HG03469 (cell line): ENCODE results near the gene RPL37.
"Not testable (repeated sequence)": the region's sequence is repeated elsewhere in the genome, so short reads cannot be mapped to it uniquely, and the experiment has no call there.

Source experiments
- ATAC-seq: cut with Tn5 transposase; IDR thresholded peaks from one replicate; pipeline ENCODE4 v1.9.1; 2021; ENCODE audit warnings: mild to moderate bottlenecking, moderate library complexity, moderate number of reproducible peaks; ENCODE audit not compliant: unreplicated experiment

The RPL37 gene

DNA sequence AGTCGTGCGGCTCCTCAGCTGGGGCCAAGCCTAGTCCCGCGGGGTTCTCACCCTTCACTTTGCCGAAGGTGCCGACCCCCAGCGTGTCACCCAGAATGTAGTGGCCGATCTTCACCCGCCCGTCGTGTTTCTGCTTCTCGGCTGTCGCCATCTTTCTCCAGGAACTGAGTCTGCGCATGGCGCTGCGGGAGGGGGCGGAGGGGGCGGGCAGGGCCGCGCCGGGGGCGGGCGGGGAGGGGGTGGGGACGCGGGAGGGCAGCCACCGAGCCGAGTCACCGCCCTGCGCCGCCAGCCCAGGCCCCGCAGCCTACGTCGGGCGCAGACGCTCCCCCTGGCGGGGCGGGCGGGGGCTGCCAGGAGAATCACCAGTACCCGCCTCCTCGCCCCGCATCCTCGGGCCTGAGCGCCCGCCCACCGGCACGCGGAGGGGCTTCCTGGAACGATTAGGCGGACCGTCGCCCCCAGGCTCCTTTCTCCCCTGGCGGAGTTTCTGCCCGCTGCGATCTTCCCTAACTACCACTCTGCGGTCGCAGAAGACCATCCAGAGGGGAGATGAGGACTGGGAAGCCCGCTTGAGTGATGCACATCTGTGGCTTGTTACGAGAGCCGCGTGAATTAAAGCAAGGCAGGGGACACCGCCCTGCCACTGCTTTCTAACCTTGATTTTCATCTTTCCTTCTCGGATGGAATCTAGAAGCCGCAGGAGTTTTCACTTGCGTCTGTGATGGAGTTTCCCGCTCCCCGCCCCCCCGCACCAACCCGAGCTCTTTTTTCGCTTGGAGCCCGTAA lies 36.8 kb downstream of the RPL37 start, which contains the start of gene PRKAA1:
PRKAA1 (minus strand) TSS at position 363 of the 789 bp plus-strand sequence; CDS start at position 178, 185 bp downstream.
- peak; percentile 92 for ATAC-seq

DNA sequence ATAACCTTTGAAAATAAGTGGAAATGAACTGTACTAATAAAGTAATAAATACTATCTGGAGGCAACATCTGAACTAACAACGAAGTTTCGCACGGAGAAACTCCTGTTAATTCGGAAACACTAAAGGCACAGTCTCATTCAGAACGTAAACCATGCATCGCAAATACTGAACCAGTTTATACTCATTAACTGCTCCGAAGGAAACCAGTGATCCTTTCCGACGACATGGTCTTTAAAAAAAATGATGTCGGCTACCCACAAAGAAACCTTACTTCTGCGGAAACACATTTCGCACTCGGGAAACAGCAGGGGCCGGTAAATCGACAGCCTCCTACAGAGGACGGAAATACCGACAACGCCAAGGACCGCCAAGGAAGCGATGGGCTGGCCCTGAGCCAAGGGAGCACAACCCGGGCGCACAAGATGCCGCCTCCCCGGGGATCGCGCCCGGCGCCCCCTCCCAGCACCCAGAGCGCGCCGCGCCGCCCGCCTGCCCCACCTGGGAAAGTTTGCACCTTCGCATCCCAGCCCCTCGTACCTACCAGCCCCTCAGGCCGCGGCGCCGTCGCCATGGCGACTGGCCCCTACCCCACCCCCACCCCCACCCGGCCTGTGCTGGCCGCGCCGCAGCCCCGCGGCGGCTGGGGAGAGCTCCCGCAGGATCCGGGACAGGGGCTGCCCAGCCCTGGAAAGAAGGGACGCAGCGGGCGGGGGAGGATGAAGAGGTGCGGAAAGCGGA lies 37.6 kb downstream of the RPL37 start:
- peak; percentile 15 for ATAC-seq

DNA sequence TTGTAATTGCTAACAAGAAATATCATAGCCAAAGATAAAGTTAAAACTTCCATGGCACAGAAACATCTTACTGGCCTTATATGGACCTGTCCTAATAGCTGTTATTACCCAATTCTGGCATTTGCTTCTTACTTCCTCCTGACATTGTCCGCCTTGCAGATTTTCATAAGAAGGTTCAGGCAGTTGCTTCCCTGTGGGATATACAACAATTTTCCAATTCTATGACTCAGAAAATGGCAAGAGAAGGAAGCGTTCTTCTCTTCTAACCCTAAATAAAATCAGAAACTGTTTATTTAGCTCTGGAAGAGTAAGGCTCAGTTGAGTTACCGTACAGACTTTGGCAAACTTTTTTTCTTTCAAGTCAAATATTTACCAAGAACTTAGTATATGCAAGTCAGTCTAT lies 38.5 kb downstream of the RPL37 start:
- ATAC-seq, result no peak

DNA sequence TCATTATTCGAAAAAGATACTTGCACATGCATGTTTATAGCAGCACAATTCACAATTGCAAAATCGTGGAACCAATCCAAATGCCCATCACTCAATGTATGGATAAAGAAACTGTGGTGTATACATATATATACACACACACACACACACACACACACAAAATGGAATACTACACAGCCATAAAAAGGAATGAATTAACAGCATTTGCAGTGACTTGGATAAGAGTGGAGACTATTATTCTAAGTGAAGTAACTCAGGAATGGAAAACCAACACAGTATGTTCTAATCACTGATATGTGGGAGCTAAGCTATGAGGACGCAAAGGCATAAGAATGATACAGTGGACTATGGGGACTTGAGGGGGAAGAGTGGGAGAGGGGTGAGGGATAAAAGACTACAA lies 40.1 kb downstream of the RPL37 start:
- not testable (repeated sequence) for ATAC-seq

DNA sequence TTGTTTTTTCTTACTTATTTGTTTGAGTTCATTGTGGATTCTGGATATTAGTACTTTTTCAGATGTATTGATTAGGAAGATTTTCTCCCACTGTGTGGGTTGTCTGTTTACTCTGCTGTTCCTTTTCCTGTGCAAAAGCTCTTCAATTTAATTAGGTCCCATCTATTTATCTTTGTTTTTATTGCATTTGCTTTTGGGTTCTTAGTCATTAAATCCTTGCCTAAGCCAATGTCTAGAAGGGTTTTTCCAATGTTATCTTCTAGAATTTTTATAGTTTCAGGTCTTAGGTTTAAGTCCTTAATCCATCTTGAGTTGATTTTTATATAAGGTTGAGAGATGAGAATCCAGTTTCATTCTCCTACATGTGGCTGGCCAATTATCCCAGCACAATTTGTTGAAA lies 40.7 kb downstream of the RPL37 start:
- not testable (repeated sequence) for ATAC-seq

DNA sequence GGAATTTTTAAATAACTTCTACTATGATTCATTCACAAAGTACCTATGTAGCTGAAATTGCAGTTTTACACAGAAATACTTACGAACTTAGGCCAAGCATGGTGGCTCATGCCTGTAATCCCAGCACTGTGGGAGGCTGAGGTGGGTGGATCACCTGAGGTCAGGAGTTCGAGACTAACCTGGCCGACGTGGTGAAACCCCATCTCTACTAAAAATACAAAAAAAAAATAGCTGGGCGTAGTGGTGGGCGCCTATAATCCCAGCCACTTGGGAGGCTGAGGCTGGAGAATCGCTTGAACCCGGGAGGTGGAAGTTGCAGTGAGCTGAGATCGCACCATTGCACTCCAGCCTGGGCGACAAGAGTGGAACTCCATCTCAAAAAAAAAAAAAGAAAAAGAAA lies 42.3 kb downstream of the RPL37 start:
- ATAC-seq, result not testable (repeated sequence)

DNA sequence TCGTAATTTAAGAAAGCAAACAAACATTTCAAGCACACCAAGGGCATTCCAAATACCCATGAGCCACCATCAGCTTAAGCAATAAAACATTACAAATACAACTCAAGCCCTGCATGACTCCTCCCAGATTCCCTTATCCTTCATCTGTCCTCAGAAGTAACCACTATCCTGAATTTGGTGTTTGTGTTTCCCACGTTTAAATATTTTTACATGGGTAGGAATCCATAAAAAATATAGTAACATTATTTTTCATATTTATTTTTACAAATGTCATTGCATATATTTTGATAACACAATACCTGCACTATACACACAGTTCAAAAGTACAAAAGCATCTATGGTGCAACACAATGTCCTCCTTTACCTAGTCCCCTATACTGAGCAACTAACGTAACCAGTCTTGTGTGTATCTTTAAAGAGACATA lies 43.3 kb downstream of the RPL37 start:
- ATAC-seq, result no peak

GRCh38 chr5:40790947-40791593 lies 44.0 kb downstream of the RPL37 start:
- no peak for ATAC-seq

- not testable (repeated sequence) for ATAC-seq
Observed at GRCh38 chr5:40788941-40789340, 46.1 kb downstream of the RPL37 start.

DNA sequence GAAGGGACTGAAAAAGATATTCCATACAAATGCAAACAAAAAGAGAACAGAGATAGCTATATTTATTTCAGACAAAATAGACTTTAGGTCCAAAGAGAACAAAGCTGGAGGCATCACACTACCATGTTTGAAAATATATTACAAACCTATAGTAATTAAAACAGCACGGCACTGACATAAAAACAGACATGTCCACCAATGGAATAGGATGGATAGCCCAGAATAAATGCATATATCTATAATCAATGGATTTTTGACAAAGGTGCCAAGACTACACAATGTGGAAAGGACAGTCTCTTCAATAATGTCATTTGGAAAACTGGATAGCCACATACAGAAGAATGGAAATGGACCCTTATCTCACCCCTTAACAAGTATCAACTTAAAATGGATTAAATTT lies 47.0 kb downstream of the RPL37 start:
- ATAC-seq, result no peak

DNA sequence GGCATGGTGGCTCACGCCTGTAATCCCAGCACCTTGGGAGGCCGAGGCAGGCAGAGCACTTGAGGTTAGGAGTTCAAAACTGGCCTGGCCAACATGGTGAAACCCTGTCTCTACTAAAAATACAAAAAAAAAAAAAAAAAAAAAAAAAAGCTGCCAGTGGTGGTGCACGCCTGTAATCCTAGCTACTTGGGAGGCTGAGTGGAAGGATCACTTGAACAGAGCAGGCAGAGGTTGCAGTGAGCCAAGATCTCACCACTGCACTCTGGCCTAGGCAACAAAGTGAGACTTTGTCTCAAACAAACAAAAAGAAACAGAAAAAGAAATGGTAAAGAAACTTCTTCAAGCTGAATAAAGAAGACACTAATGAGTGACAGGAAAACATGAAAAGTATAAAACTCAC lies 48.4 kb downstream of the RPL37 start:
- not testable (repeated sequence) for ATAC-seq

- ATAC-seq, result no peak
Observed at GRCh38 chr5:40784916-40785315, 50.1 kb downstream of the RPL37 start.

GRCh38 chr5:40784027-40784653 lies 50.9 kb downstream of the RPL37 start:
- ATAC-seq, result no peak

DNA sequence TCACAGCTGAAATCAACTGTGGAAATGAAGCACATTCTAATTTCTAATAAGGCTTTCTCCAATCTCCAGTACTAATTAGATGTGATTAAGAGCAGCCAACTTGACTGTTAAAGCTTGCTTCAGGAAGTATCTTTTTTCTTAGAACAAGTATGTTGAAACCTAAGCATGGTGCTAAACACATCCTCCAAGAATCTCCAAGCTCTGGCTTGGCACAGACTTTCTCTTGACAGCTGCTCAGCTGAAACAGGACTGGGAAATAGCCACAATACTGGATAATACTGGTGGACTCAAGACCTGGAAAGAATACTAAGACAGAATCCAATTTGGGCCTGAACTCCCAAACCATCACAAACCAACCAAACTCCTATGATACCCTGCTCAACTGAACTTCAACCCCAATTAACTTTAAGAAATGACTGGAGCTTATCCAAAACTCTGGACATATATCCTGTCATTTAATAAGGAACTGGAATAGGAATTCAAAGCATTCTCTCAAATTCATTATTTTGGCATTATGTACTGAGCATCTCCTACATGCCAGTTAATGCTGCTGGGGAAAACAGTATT lies 53.1 kb downstream of the RPL37 start:
- no peak for ATAC-seq

- ATAC-seq, result no peak
Observed at GRCh38 chr5:40780858-40781257, 54.2 kb downstream of the RPL37 start.

DNA sequence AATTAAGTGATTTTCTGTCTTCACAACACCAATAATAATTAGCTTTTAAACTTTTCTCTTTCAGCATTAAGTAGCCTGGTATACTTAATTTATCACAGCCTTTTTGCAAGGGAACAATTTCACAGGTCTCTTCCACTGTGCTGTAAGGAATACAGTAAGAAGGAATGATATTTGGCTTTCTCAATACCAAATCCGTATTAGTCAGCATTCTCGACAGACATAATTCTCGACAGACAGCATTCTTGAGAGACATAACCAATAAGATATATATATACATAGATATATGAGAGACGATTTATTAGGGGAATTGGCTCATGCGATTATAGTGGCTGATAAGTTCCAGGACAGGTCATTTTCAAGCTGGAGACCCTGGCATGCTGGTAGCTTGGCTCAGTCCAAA lies 54.8 kb downstream of the RPL37 start:
- ATAC-seq, result no peak

DNA sequence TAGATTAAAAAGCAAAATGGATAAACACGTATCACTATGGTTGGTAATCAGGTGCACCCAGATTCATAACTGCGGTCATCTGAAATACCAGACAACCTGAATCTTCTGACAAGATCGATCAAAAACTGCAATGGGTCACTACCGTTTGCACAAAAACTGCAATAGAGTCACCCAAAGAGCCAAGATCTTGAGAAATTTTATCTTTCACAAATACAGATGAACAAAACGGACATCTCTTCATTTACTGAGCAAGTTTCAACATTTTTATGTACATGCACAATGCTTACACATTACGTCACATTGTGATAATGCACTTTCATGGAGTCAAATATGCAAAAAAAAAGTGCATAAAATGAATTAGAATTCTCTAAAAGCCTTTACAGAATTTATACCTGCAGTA lies 55.5 kb downstream of the RPL37 start:
- ATAC-seq, result no peak

GRCh38 chr5:40778133-40778532 lies 56.9 kb downstream of the RPL37 start:
- no peak for ATAC-seq

- ATAC-seq, result no peak
Observed at GRCh38 chr5:40776658-40776977, 58.4 kb downstream of the RPL37 start.

DNA sequence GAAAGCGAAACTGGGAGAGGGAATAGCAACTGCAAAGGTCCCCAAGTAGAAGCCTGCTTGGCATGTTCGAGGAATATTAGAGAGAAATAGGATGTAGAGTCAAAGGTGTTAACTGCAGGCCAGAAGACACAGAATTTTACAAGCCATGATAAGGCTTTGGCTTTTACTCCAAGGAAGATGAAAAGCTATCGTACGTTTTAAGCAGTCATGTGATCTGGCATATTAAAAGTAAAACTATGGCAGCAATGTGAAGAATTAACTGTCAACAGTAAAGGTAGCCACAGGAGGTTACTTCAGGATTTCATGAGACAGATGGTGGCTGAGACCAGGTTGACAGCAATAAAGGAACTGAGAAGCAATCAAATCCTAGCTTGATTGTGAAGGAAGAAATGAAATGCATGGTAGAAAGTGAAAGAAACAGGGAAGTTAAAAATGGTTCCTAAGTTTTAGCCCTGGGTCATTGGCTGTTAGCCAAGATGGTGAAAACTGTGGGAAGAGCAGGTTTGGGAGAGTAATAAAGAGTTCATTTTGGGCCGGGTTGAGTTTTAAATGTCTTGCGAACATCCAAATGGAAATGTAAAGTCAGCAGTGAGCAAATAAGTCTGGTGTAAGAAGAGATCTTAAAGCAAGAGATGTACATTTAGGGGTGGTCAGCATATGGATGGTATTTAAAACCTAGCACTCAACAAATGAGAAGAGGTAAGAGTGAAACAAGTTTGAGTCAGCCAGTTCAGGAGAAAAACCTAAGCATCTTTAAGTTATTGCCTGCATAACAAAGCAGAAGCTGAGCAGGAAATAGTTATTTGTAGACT lies 59.0 kb downstream of the RPL37 start:
- no peak for ATAC-seq
